GM10248 (cell line): ENCODE results near the gene GRIK1.

ENCODE experiments used
- CTCF ChIA-PET: fragments of 300-600 bp; sonication (Branson Sonifier 250); formaldehyde crosslinking; extraction: SDS; loops from one replicate; lab custom pipeline; 2021; ENCODE audit warnings: antibody characterized with exemption; lab: Yijun Ruan, JAX
- POLR2A ChIA-PET: fragments of 350-650 bp; sonication (Branson Sonifier 250); formaldehyde crosslinking; extraction: SDS; loops from one replicate; lab custom pipeline; 2020; ENCODE audit warnings: antibody characterized with exemption; lab: Yijun Ruan, JAX
- DNase-seq: peaks from one replicate; pipeline ENCODE4 v3.0.0; 2012; ENCODE audit errors: extremely low spot score
- CTCF ChIP-seq: IDR thresholded peaks from 2 replicates; pipeline ENCODE4 v1.5.1; 2012; ENCODE audit warnings: mild to moderate bottlenecking, low read depth; ENCODE audit errors: extremely low read depth, missing control alignments, control extremely low read depth

Gene GRIK1

GRCh38 chr21:29817450-29817849 is 122.3 kb downstream of the GRIK1 start:
- TF ChIP-seq CTCF, result no peak
- no peak for DNase-seq
- POLR2A ChIA-PET, result no interaction called here
- CTCF ChIA-PET, result no interaction called here

- ChIA-PET POLR2A (no interaction called here), CTCF (no interaction called here)
- DNase-seq, result no peak
- TF ChIP-seq CTCF, result no peak
Observed at GRCh38 chr21:29812947-29813346, 126.8 kb downstream of the GRIK1 start.

GRCh38 chr21:29810871-29811270 is 128.9 kb downstream of the GRIK1 start:
- POLR2A ChIA-PET, result no interaction called here
- CTCF ChIA-PET, result interaction anchor here (1.5 to 1.7 kb wide), 2 partner anchors 9 to 42 kb away, joined by 3 read pairs; no protein-coding TSS in a partner anchor
- DNase-seq, result no peak
- TF ChIP-seq CTCF, result no peak

- POLR2A ChIA-PET, result no interaction called here
- CTCF ChIA-PET, result no interaction called here
- no peak for TF ChIP-seq CTCF
- DNase-seq, result no peak
Observed at GRCh38 chr21:29808153-29808552, 131.6 kb downstream of the GRIK1 start.

GRCh38 chr21:29805105-29805504 is 134.7 kb downstream of the GRIK1 start:
- DNase-seq, result no peak
- POLR2A ChIA-PET, result no interaction called here
- CTCF ChIA-PET, result no interaction called here
- no peak for TF ChIP-seq CTCF

GRCh38 chr21:29803191-29803590 is 136.6 kb downstream of the GRIK1 start:
- TF ChIP-seq CTCF, result no peak
- no peak for DNase-seq
- POLR2A ChIA-PET, result no interaction called here
- CTCF ChIA-PET, result no interaction called here

GRCh38 chr21:29801122-29801521 is 138.7 kb downstream of the GRIK1 start:
- no peak for TF ChIP-seq CTCF
- ChIA-PET POLR2A (no interaction called here), CTCF (interaction anchor here (1.3 kb wide), 1 partner anchor 12 kb away, joined by 4 read pairs; no protein-coding TSS in a partner anchor)
- DNase-seq, result no peak
